Inflammatory macrophage treated with lipopolysaccharide for 4 hours (primary cell): ENCODE results near the gene PHLDA2.
"Not testable (repeated sequence)": the region's sequence is repeated elsewhere in the genome, so short reads cannot be mapped to it uniquely, and the experiment has no call there.

Source experiments
- DNase-seq: peaks from one replicate; pipeline ENCODE4 v3.0.0-alpha.2; 2020

Gene PHLDA2

GRCh38 chr11:2944530-2944929, 15.3 kb upstream of the PHLDA2 start:
- DNase-seq = no peak

- peak; percentile 37 for DNase-seq
Observed at GRCh38 chr11:2943711-2944118, 14.5 kb upstream of the PHLDA2 start.

GRCh38 chr11:2942872-2943710, 13.9 kb upstream of the PHLDA2 start:
- DNase-seq = no peak

GRCh38 chr11:2942447-2942846, 13.2 kb upstream of the PHLDA2 start:
- no peak for DNase-seq

- DNase-seq = no peak
Observed at GRCh38 chr11:2940921-2941821, 12.0 kb upstream of the PHLDA2 start.

GRCh38 chr11:2940147-2940920, 11.1 kb upstream of the PHLDA2 start:
- no peak for DNase-seq

- not testable (repeated sequence) for DNase-seq
Observed at GRCh38 chr11:2938458-2939418, 9.5 kb upstream of the PHLDA2 start.

GRCh38 chr11:2937641-2938457, 8.6 kb upstream of the PHLDA2 start:
- not testable (repeated sequence) for DNase-seq

GRCh38 chr11:2934611-2935239, 5.5 kb upstream of the PHLDA2 start:
- DNase-seq = no peak

- DNase-seq = no peak
Observed at GRCh38 chr11:2934021-2934550, 4.9 kb upstream of the PHLDA2 start.

- DNase-seq = peak; percentile 99
Observed at GRCh38 chr11:2933375-2934020, 4.3 kb upstream of the PHLDA2 start.

GRCh38 chr11:2932850-2933251, 3.6 kb upstream of the PHLDA2 start:
- DNase-seq = peak; percentile 74

- no peak for DNase-seq
Observed at GRCh38 chr11:2931771-2932738, 2.8 kb upstream of the PHLDA2 start.

GRCh38 chr11:2931420-2931746, 2.2 kb upstream of the PHLDA2 start:
- no peak for DNase-seq

GRCh38 chr11:2930704-2931419, 1.6 kb upstream of the PHLDA2 start:
- peak; percentile 50 for DNase-seq

- DNase-seq = peak; percentile 68
Observed at GRCh38 chr11:2929950-2930703, 907 bp upstream of the PHLDA2 start.

- DNase-seq = peak; percentile 90
Observed at GRCh38 chr11:2929531-2929949, 320 bp upstream of the PHLDA2 start.
